CD4-positive, alpha-beta T cell treated with Interleukin-10 for 1 hour (primary cell): ENCODE results near the gene NIP7.
"Not testable (repeated sequence)": the region's sequence is repeated elsewhere in the genome, so short reads cannot be mapped to it uniquely, and the experiment has no call there.

Experiments used
- DNase-seq: peaks from one replicate; pipeline ENCODE4 v3.0.0-alpha.2; 2020

Gene NIP7

GRCh38 chr16:69348222-69348621 lies 8.7 kb downstream of the NIP7 start:
- DNase-seq = no peak

- no peak for DNase-seq
Observed at GRCh38 chr16:69349536-69349935, 10.0 kb downstream of the NIP7 start.

GRCh38 chr16:69350536-69351133 lies 11.1 kb downstream of the NIP7 start:
- no peak for DNase-seq

DNA sequence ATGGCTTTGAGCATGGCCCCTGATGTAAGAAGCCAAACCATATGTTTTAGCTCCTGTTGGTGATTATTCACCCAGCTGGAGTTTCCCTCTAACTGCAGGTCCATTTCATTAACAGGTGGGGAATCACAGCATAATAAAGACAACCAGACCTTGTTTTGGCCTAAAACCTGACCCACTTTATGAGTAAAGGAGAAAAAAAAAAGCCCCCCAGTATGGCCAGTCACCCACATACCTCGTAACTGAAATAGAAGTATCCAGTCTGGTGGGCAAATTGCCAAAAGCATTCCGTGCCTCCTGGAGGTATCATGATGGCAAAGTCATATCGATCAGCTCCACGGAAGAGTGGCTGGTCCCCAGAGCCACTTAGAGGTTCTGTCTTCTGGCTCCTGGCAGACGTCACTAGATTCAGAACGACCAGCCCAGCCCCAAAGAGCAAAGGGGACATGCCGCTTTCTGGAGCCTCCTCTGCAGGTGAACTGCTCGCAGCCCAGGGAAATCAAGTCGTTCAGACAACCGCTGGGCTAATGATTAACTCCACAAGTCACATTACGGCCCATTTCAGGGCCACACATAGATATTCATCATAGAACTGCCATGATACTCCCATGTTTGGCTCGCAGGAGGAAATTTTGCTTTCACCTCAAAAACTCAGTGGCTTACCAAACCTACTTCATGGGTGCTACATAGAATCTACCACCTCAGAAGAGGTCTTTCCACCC lies 11.9 kb downstream of the NIP7 start, which contains the start of gene TMED6:
Gene TMED6, minus strand, starts transcription at position 478 of the 719 bp plus-strand sequence. Its CDS starts 33 bp downstream, at position 445.
- no peak for DNase-seq

- DNase-seq = not testable (repeated sequence)
Observed at GRCh38 chr16:69360070-69360469, 20.5 kb downstream of the NIP7 start.

GRCh38 chr16:69363281-69363717 lies 23.7 kb downstream of the NIP7 start:
- no peak for DNase-seq

GRCh38 chr16:69364088-69364487 lies 24.5 kb downstream of the NIP7 start:
- no peak for DNase-seq

DNA sequence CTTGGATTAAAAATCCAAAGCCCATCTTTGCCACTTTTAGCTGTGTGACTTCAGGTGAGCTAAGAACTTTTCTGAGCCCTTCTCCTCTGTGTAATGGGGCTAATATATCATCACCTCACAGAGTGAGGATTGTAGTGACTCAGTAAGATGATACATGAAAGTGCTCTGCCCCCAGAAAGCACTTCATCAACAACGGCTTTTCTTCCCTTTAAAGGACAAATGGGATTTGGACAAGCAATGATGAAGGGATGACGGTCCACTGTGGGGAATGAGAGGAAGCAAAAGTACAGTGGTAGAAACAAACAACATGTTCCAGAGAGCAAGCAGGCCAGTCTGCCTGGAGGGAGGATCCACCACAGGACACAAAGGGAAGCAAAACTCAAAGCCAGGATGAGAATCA lies 26.3 kb downstream of the NIP7 start:
- no peak for DNase-seq

GRCh38 chr16:69366431-69366830 lies 26.9 kb downstream of the NIP7 start:
- DNase-seq = no peak

GRCh38 chr16:69367980-69368379 lies 28.4 kb downstream of the NIP7 start:
- DNase-seq = no peak

GRCh38 chr16:69368866-69369265 lies 29.3 kb downstream of the NIP7 start:
- no peak for DNase-seq

GRCh38 chr16:69371564-69371963 lies 32.0 kb downstream of the NIP7 start:
- DNase-seq = no peak

- no peak for DNase-seq
Observed at GRCh38 chr16:69373019-69373418, 33.4 kb downstream of the NIP7 start.

DNA sequence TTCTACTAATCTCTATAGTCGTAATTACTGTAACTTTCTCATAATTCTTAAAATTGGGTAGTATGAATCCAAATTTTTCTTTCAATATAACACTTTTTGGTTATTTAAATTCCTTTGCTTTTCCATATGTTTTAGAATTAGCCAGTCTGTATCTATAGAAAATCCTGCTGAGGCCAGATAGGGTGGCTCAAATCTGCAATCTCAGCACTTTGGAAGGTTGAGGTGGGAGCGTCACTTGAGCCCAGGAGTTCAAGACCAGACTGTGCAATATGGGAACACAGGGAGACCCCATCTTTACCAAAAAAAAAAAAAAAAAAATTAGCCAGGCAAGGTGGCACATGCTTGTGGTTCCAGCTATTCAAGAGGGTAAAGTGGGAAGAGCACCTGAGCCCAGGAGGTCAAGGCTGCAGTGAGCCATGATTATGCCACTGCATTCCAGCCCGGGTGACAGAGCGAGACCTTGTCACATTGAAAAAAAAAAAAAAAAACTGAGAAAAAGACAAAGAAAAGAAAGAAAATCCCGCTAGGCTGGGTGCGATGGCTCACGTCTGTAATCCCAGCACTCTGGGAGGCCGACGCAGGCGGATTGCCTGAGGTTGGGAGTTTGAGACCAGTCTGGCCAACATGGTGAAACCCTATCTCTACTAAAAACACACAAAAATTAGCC lies 37.0 kb downstream of the NIP7 start:
- no peak for DNase-seq

DNA sequence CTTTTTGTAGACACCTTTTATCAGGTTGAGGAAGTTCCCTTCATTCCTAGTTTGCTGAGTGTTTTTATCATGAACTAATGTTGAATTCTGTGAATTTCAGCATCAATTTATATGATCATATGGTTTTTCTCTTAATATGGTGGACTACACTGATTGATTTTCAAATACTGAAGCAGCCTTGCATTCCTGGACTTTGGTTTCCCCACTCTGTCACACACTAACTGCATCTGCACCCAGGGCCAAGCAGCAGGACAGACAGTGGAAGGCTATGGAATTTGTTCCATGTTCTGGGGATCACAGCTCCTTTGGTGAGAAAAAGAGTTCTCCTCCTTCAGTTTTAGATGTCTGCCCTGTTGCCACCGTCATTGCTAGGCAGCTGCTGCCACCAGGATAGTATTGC lies 38.5 kb downstream of the NIP7 start:
- DNase-seq = no peak

DNA sequence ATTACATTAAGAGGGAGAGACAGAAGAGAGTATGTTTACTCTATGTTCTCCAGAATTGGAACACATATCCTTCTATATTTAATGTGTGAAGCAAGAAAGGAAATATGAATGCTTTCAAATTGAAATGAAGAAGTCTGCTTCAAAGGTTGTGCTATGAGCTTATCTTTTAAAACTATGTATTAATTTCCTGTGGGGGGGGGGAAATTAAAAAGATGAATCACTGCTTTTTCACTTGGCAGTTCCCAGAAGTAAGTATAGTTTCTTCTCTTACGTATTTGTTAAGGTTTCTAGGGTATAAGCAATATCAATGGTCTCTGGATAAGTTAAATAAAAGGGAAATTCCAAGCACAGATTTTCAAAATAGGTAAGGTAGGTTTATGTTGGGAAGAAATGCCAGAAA lies 39.2 kb downstream of the NIP7 start:
- DNase-seq = no peak

GRCh38 chr16:69381231-69381630 lies 41.7 kb downstream of the NIP7 start:
- DNase-seq = no peak

DNA sequence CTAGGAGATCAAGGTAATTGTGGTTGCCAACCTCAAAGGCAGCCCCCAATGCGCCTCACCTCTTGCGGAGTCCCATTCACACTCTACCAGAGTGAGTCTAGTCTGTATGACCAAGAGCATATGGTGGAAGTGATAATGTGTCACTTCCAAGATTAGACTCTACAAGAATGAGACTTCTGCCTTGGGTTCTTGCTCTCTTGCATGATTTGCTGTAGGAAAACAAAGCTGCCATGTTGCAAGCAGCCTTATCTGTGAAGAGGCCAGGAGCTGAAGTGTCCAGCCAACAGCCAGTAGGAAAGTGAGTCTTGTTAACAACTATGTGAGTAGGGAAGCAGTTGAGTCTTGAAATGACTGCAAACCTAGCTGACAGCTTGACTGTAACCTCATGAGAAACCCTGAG lies 42.8 kb downstream of the NIP7 start:
- no peak for DNase-seq

DNA sequence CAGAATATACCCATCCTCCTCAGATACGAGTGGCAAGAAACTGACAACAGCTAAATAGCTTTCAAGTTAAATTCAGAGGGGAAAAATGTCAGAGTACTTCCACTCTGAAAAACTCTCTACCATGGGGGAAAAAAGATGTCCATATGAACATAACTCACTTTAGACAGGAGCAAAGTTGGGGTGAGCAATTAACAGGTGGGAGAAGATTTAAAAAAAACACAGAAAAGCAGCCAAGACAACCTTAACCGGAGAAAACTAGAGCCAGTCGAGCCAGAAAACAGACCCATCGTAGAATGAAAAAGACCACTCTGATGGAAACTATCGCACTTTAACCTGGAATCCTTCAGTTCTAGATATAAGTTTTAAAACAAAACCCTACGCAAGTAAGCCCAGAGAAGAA lies 45.4 kb downstream of the NIP7 start:
- no peak for DNase-seq

DNA sequence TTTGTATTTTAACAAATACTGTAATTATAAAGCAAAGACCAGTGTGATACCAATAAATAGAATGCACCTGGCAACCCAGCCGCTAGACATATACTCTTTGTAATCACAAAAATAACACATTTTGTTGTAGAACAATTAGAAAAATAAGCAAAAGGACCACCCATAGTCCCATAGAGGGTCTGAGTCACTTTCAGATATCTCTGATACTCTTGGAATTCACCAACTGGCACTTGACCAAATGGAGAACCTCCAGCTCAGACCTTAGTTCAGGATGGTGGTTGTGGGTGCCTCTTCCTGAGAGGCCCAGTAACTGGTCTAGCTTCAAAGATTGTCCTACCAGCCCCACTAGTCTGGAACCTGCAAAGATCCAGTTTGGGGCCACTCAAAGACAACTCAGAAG lies 47.0 kb downstream of the NIP7 start:
- no peak for DNase-seq
